Measurements from ENCODE around the gene FBXW4.

The FBXW4 gene

DNA sequence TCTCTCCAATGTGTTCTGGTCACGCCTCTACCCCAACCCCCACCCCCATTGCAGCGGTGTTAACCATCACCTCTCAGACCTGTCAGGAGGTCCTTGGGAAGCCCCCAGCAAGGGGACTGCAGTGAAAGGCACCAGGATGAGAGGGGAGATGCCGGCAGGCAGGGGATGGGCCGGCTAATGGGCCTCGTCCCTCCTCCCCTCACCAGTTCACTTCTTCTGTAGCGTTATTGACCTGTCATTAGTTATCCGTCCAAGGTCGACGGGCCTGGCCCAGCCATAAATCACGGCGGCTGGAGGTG is 125.7 kb downstream of the FBXW4 start:
- DNase-seq (ENCODE audit: low read depth in 2 of 2, low spot score in 1 of 2), result no peak

DNA sequence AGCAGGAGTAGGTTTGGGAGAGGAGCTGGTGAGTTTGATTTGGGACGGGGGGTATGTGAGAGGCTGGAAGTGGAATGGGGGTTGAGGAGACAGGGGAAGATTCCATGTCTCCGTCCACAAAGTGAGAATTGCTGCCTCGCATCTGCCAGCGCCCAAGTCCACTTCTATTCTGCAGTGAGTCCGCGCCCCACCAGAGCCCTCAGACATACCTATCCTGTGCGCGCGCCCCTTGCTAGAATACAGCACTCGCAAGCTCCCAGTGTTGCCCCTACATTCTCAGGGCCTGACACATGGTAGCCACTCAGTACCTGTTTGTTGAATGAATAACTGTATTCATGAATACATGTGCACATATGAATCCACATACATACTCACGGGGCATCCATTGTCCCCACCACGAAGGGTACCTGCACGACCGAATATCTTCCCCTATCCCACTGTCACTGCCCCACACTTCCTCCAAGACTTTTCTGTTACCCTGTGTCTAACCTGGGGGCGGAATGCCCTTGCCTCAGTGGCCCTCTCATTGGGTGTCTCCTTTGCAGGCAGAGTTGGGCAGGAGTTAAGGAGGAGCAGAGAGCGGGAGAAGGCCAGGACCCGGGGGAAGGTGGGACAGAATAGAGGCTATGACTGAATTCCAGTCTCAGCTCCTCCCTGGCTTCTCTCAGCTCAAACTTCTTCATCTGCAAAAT is 126.8 kb downstream of the FBXW4 start:
- no peak for DNase-seq (ENCODE audit: low read depth in 2 of 2, low spot score in 1 of 2)

DNA sequence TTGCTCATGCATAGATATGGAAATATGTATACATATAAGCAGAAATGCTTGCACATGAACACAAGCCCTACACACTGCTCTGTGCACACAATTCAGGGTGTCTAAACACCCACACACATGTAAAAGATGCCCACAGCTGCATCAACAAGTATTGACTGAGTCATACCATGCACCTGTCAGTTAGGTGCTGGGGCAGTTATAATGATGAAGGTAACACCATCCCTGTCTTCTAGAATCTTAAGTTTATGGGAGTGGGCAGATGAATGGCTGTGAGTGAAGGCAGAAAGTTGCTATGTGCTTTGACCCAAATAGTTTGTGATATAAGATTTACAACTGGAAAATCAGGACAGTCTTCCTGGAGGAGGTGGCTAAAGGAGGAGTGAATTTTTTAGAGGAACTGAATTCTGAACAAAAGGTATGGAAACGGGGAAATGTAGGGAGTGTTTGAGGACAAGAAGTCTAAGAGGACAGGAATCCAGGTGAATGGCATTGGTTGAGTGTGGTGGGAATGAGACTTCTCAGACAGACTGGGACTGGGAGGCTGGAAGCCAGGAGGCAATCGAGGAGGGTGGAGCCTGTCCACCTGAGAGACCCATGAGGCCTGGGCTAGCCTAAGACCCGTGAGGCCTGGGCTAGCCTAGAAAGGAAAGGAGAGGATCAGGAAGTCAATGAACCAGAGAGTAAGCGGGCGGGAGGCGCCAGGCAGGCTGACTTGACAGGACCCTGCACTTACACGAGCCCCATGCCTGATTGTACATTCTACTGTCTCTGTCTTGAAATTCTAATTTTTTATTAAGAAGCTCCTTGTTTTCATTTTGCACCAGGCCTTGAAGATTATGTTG is 127.6 kb downstream of the FBXW4 start:
- no peak for DNase-seq (ENCODE audit: low read depth in 2 of 2, low spot score in 1 of 2)

DNA sequence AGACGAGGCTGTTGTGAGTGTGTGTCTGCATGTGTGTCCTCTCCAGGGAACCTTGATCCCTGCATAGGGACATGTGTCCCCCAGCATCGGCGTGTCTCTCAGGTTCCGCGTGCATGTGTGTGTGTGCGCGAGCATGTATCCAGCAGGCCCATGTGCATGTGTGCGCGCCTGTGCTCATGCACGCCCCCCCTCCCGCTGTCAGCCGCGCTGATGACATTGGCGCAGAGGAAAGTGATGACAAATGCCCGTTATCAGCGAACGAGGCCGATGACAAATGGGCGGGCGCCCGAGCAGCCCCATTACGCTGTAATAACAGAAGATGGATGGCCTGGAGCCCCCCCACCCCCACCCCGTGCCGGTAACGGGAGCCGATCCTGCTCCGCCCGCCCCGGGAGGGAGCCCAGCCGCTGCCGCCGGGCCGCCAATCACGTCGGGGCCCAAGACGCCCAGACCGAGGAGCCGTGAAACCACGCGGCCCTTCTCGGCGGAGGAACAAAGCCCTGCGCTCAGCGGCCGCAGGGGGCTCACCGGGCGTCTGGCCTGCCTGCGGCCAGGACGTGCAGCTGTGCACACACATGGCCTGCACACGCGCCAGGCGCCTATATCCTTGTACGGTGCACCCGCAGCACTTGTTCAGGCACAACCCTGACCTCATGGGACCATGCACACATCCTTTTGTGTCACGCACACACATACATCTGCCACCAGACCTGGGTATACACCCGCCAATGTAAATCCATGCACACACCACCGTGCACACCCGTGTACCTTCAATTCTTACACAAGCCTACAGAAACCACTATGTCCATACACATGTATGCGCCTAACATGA is 128.4 kb downstream of the FBXW4 start:
- no peak for DNase-seq (ENCODE audit: low read depth in 2 of 2, low spot score in 1 of 2)

DNA sequence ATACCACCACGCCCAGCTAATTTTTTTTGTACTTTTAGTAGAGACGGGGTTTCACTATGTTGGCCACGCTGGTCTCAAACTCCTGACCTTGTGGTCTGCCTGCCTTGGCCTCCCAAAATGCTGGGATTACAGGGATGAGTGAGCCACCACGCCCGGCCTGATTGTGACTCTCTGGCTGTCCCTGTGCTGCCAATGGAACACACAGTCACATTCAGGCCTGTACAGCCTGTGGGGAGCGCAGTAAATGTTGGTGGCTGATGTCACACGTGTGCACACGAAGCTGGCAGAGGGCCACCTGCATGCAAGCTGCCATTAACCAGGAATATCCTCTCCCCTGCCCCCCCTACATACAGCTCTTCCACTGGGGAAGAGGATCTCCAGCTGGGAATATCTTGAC is 129.0 kb downstream of the FBXW4 start:
- no peak for DNase-seq (ENCODE audit: low read depth in 2 of 2, low spot score in 1 of 2)

DNA sequence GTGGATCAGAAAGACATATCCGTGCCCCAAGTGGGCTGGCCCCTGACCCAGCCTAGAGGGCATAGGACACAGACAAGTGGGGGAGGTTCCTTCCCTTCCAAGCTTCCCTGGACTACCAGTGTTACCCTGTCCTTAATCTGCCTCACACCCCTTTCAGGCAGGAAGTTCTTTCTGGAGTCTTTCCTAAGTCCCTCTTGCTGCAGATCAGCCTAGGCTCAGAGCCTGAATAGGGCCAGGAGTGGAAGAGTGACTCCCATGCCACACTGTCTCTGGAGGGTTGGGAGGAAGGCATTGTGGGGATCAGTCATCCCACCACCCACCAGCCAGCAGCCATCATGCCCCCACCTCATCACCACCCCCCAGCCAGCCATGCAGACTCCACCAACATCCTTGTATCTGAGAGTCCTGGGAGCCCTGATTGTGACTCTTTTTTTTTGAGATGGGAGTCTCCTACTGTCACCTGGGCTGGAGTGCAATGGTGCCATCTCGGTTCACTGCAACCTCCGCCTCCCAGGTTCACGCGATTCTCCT is 129.5 kb downstream of the FBXW4 start:
- DNase-seq (ENCODE audit: low read depth in 2 of 2, low spot score in 1 of 2), result no peak

DNA sequence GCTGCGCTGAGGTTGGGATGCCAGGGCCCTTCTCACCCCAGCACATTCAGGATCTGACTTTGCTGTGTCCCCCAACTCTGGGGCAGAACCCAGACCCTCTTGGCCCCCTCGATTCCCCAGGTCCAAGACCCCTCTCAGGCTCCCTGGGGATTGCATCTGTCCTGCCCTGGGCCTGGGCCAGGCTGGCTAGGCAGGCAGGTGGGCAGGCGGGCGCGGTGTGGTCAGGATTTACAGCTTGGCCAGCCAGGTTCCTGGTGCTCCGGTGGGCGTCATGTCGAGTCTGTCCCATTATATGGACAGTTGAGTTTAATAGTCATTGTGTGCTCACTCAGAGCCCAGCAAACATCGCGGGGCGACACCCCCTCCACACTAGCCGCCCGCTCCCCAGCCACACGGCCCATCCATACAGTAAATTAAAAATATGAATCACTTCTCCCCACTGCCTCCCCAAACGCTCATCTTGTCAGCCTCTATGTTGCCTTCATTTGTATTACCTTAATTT is 130.4 kb downstream of the FBXW4 start:
- DNase-seq (ENCODE audit: low read depth in 2 of 2, low spot score in 1 of 2), result no peak

DNA sequence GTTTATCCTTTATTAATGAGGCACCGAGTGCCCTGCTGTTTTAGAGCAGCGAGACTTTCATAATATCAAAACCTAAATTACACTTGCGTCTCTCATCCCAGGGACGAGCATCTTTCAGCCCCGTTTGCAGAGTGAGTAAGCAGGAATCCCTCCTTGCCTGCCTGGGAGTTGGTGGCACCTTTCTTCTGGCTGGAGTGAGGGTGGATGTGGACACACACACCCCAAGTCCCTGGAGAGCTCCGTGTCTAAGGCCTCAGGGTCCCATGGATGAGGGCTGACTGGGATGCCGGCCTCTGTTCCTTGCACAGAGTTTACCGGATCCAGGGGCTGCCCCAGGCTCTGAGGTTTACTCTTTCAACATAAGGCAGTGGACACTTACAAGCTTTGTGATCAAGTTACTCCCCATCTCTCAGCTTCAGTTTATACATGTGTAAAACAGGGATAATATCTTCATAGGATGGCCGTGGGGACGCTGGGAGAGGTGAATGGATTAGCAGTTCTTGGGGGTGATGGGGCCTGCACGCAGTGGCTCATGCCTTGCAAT is 131.4 kb downstream of the FBXW4 start:
- DNase-seq (ENCODE audit: low read depth in 2 of 2, low spot score in 1 of 2), result no peak

DNA sequence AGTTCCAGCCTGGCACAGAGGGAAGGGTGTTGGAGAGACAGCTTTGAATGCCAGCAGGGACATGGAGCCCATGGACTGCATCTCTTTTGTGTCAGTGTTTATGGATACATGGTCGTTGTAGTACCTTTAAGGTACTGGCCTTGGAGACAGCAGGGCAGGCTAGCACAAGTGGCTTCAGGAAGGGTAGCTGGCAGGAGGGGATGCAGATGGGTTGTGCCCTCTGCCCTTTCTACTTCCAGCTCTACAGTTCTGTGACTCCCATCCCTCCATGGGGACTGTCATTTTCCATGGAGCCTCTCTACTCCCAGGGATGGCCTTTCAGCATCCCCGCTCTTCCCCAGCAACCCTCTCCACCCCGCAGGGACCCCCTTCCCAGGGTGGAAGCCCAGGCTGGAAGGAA is 132.0 kb downstream of the FBXW4 start:
- no peak for DNase-seq (ENCODE audit: low read depth in 2 of 2, low spot score in 1 of 2)

DNA sequence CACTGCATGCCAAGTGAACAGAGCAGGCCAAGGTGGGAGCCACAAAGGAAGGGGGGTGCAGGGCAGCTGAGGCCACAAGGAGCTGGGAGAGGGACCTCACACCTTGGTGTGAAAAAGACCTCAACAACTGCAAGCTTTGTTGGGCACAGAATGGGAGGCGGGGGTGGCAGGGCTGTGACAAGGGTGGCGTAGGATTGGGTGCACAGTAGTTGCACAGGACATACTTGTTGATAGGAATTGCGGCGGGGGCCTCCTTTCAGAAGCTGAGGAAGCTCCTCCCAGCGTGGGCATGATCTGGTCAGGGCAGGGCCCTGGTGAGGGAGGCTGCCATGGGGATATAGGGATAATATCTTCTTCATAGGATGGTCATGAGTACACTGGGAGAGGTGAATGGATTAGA is 132.7 kb downstream of the FBXW4 start:
- DNase-seq (ENCODE audit: low read depth in 2 of 2, low spot score in 1 of 2), result no peak

DNA sequence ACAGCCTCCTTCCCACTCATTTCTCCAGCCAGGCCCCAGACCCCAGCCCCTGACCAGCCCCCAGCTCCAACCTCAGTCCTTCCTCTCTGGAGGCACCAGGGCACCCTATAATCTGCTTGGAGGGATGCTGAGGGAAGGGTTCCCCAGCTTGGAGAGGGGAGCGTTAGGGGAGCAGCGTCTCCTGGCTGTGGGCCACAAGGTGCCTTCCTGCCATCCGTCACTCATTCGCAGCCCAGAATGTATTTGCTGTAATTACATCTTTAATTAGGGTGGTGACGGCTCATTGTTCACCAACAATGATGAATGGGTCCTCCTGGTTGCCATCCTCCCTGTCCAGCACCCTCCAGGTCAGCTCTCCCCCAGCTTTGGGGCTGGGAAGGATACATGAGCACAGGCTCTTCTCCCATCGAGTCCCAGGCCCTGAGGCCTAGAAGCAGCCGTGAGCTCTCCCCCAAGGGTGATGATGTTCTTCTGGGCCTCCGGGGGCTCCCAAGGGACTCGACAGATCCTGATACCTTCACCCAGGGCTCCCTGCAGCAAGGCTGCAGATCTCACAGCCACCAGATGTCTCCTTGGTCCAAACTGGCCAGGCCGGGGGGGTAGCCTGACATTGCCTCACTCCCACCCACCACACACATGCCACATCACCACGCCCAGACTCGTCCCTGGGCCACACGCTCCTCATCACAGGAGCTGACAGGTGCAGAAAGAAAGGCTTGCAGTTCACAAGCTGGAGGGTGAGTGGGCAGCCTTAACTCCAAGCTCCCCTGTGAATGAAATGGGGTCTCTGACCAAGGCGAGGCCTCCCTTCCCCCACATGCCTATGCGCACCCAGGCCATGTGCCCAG is 133.7 kb downstream of the FBXW4 start:
- no peak for DNase-seq (ENCODE audit: low read depth in 2 of 2, low spot score in 1 of 2)

Measured in stimulated activated CD8-positive, alpha-beta memory T cell treated with anti-CD3 and anti-CD28 coated beads, Interleukin-4, amount 100 ng/mL, for 1 hour (primary cell).